GM12878 (cell line): ENCODE measurements around the gene FBXO4. TPM values are rescaled to one million over a fixed set of nuclear protein-coding genes. Genes with fewer than 3 reads are reported as not detected.

Experiments
- ATF7 ChIP-seq: fragments of 450-650 bp; IDR thresholded peaks from 2 replicates; pipeline ENCODE4 v1.6.1; 2016; ENCODE audit warnings: low read depth, mild to moderate bottlenecking
- BCL11A ChIP-seq: IDR thresholded peaks from 2 replicates; pipeline ENCODE4 v1.6.1; 2011; ENCODE audit warnings: low read depth, low read length
- BHLHE40 ChIP-seq, 2 experiments: fragments of 450-650 bp in 1 of 2; IDR thresholded peaks; 2 replicates each; pipeline ENCODE4 v1.6.1; 2011 to 2017; ENCODE audit warnings: low read depth in 2 of 2, borderline replicate concordance in 1 of 2, improper control_type of control experiment in 1 of 2, low read length in 1 of 2, mild to moderate bottlenecking in 1 of 2
- BMI1 ChIP-seq: fragments of 450-650 bp; IDR thresholded peaks from 2 replicates; pipeline ENCODE4 v1.6.1; 2016; ENCODE audit warnings: mild to moderate bottlenecking, moderate library complexity, borderline replicate concordance
- CBX5 ChIP-seq: sonication (generic); IDR thresholded peaks from 2 replicates; pipeline ENCODE4 v1.6.1; 2016; ENCODE audit warnings: low read depth, moderate library complexity, mild to moderate bottlenecking, inconsistent platforms
- CHD1 ChIP-seq: IDR thresholded peaks from 2 replicates; pipeline ENCODE4 v1.6.1; 2012; ENCODE audit warnings: low read depth, low read length, improper control_type of control experiment
- CREM ChIP-seq: IDR thresholded peaks from 2 replicates; pipeline ENCODE4 v1.6.1; 2014; ENCODE audit warnings: antibody characterized with exemption, low read depth
- ETV6 ChIP-seq, 2 experiments: fragments of 450-650 bp in 1 of 2; IDR thresholded peaks in 1 of 2; conservative IDR thresholded peaks in 1 of 2; 2 replicates each; pipeline ENCODE4 v1.6.1; 2014; ENCODE audit warnings: antibody characterized with exemption in 1 of 2, borderline replicate concordance in 1 of 2, low read depth in 1 of 2, mild to moderate bottlenecking in 1 of 2, moderate library complexity in 1 of 2
- GABPA ChIP-seq: IDR thresholded peaks from 2 replicates; pipeline ENCODE4 v1.6.1; 2014; ENCODE audit warnings: antibody characterized with exemption, low read depth, mild to moderate bottlenecking, inconsistent platforms
- HDAC2 ChIP-seq: fragments of 200-600 bp; sonication (generic); IDR thresholded peaks from 2 replicates; pipeline ENCODE4 v1.6.1; 2017
- HDAC6 ChIP-seq: fragments of 200-600 bp; sonication (generic); IDR thresholded peaks from one replicate; pipeline ENCODE4 v1.8.0; 2017; ENCODE audit warnings: antibody characterized with exemption; ENCODE audit not compliant: unreplicated experiment
- JUNB ChIP-seq: IDR thresholded peaks from 2 replicates; pipeline ENCODE4 v1.6.1; 2016; ENCODE audit warnings: antibody characterized with exemption, mild to moderate bottlenecking
- KDM1A ChIP-seq: fragments of 200-600 bp; sonication (generic); IDR thresholded peaks from 2 replicates; pipeline ENCODE4 v1.6.1; 2016; ENCODE audit warnings: borderline replicate concordance
- MEF2B ChIP-seq: fragments of 450-650 bp; IDR thresholded peaks from 2 replicates; pipeline ENCODE4 v1.6.1; 2018; ENCODE audit warnings: mild to moderate bottlenecking, moderate library complexity; ENCODE audit not compliant: partially characterized antibody, poor library complexity, severe bottlenecking
- MTA3 ChIP-seq: IDR thresholded peaks from 2 replicates; pipeline ENCODE4 v1.6.1; 2012; ENCODE audit warnings: low read length, inconsistent platforms, borderline replicate concordance
- MYB ChIP-seq: fragments of 150-350 bp; IDR thresholded peaks from 2 replicates; pipeline ENCODE4 v1.6.1; 2014; ENCODE audit warnings: mild to moderate bottlenecking, low read depth, low read length, borderline replicate concordance
- NFXL1 ChIP-seq: fragments of 450-650 bp; IDR thresholded peaks from 2 replicates; pipeline ENCODE4 v1.6.1; 2017; ENCODE audit warnings: antibody characterized with exemption, mild to moderate bottlenecking, borderline replicate concordance
- NRF1 ChIP-seq: conservative IDR thresholded peaks from 2 replicates; pipeline ENCODE4 v1.6.1; 2011; ENCODE audit warnings: mild to moderate bottlenecking, low read depth, low read length, improper control_type of control experiment
- PKNOX1 ChIP-seq: fragments of 450-650 bp; IDR thresholded peaks from 2 replicates; pipeline ENCODE4 v1.6.1; 2016; ENCODE audit warnings: mild to moderate bottlenecking
- POLR2A ChIP-seq: IDR thresholded peaks from 2 replicates; pipeline ENCODE4 v1.6.1; 2011; ENCODE audit warnings: low read depth, mild to moderate bottlenecking, low read length
- POU2F2 ChIP-seq: IDR thresholded peaks from 3 replicates; pipeline ENCODE4 v1.6.1; 2011; ENCODE audit warnings: low read depth, mild to moderate bottlenecking, low read length, borderline replicate concordance
- PRDM15 ChIP-seq: fragments of 450-650 bp; formaldehyde crosslinking; IDR thresholded peaks from 2 replicates; pipeline ENCODE4 v1.4.0; 2020; ENCODE audit warnings: mild to moderate bottlenecking, moderate library complexity
- RBBP5 ChIP-seq: fragments of 200-600 bp; sonication (generic); conservative IDR thresholded peaks from 2 replicates; pipeline ENCODE4 v1.6.1; 2016
- SIN3A ChIP-seq: IDR thresholded peaks from 2 replicates; pipeline ENCODE4 v1.6.1; 2012; ENCODE audit warnings: low read depth, low read length, improper control_type of control experiment
- SRF ChIP-seq, 2 experiments: IDR thresholded peaks; 2 replicates each; pipeline ENCODE4 v1.6.1; 2011; ENCODE audit warnings: low read depth in 2 of 2, low read length in 2 of 2, mild to moderate bottlenecking in 1 of 2, moderate library complexity in 1 of 2
- YBX1 ChIP-seq: fragments of 450-650 bp; IDR thresholded peaks from 2 replicates; pipeline ENCODE4 v1.6.1; 2016; ENCODE audit warnings: antibody characterized with exemption
- YY1 ChIP-seq: IDR thresholded peaks from 2 replicates; pipeline ENCODE4 v1.6.1; 2011; ENCODE audit warnings: low read depth, mild to moderate bottlenecking, low read length
- ZNF217 ChIP-seq: fragments of 450-650 bp; IDR thresholded peaks from 2 replicates; pipeline ENCODE4 v1.6.1; 2017; ENCODE audit warnings: antibody characterized with exemption, mild to moderate bottlenecking
- ZSCAN29 ChIP-seq: fragments of 450-650 bp; IDR thresholded peaks from 2 replicates; pipeline ENCODE4 v1.6.1; 2017; ENCODE audit warnings: mild to moderate bottlenecking, moderate library complexity
- polyA plus RNA-seq, 11 experiments: library from polyadenylated mRNA; depleted of rRNA in 4 of 11; unstranded in 6 of 11; stranded (reverse) in 5 of 11; fragments of >200 nt; fragmentation: Nextera tagmentation in 4 of 11; fragmentation: Illumina TruSeq in 1 of 11; extraction: Ambion mirVana in 4 of 11; extraction: Trizol in 1 of 11; gene quantifications; 1 replicate in 1 of 11; 2 replicates in 10 of 11; pipeline versions ENCODE4 v1.2.1 to v1.2.3, GENCODE V29; 2011 to 2016; ENCODE audit warnings: inconsistent platforms in 2 of 11, missing spikeins in 2 of 11, low read depth in 1 of 11
- total RNA-seq, 4 experiments: library from RNA; depleted of rRNA in 3 of 4; stranded (reverse); fragments of >200 nt in 3 of 4; fragmentation: Illumina TruSeq in 1 of 4; extraction: Trizol in 1 of 4; gene quantifications; 2 replicates each; pipeline versions ENCODE4 v1.2.1 to v1.2.3, GENCODE V29; 2013 to 2021

Gene FBXO4
- total and polyA plus RNA-seq, 10 of the 15 experiments (the other 5 are each of a cell fraction or from before 2014, with no cell fraction given) = 7.2 to 30.5 (median 19.6) TPM

GRCh38 chr5:41903892-41904799 is 20.9 kb upstream of the FBXO4 start, which contains the start of gene RIMOC1 (continued):
- TF ChIP-seq ZNF217 = no peak
- no peak; the same call in 1 of the 2 replicates for TF ChIP-seq MTA3
- TF ChIP-seq HDAC2 = 0 out of 2 replicates have a peak, but pooled peaks have one; percentile 78
- no peak for TF ChIP-seq NRF1
- no peak for TF ChIP-seq BMI1
- no peak for TF ChIP-seq JUNB
- TF ChIP-seq RBBP5 = no peak
- TF ChIP-seq GABPA = peak; percentile 84
- peak; percentile 97 for TF ChIP-seq YY1
- 0 out of 2 replicates have a peak, but pooled peaks have one; percentile 68 for TF ChIP-seq CBX5
- peak; percentile 82 for TF ChIP-seq ATF7
- peak; percentile 79; the same call in 2 of the 3 replicates for TF ChIP-seq POU2F2
- TF ChIP-seq BHLHE40 (IDR thresholded peaks at IDR 0.05; ENCODE audit: borderline replicate concordance in 1 of 2, low read depth in 2 of 2, low read length in 1 of 2) = peak; percentile 97 to 100
- no peak; a peak in 1 of 4 replicates for TF ChIP-seq ETV6 (conservative IDR thresholded peaks at IDR 0.05 in 1 of 2, IDR thresholded peaks at IDR 0.05 in 1 of 2; ENCODE audit: borderline replicate concordance in 1 of 2, low read depth in 1 of 2)
- no peak for TF ChIP-seq KDM1A
- TF ChIP-seq CHD1 = no peak
- TF ChIP-seq SIN3A = peak; percentile 91
- TF ChIP-seq BCL11A = no peak
- peak; percentile 92 for TF ChIP-seq PRDM15
- TF ChIP-seq NFXL1 = no peak
- TF ChIP-seq POLR2A = peak; percentile 98
- peak; percentile 100 for TF ChIP-seq SRF (IDR thresholded peaks at IDR 0.05; ENCODE audit: low read depth in 2 of 2, low read length in 2 of 2)
- TF ChIP-seq MYB = no peak
- peak; percentile 73 for TF ChIP-seq MEF2B
- TF ChIP-seq CREM = peak; percentile 87
- TF ChIP-seq HDAC6 = no peak
- TF ChIP-seq PKNOX1 = peak; percentile 82
- no peak for TF ChIP-seq ZSCAN29
- no peak for TF ChIP-seq YBX1
